T47D (cell line): ENCODE data around the gene GLE1.
"Not testable (repeated sequence)": the region's sequence is repeated elsewhere in the genome, so short reads cannot be mapped to it uniquely, and the experiment has no call there.

Experiments
- DNase-seq, 2 experiments: peaks; one replicate each; pipeline versions ENCODE4 v3.0.0 to v3.0.0-alpha.2; 2011 to 2012; ENCODE audit warnings: low read depth in 1 of 2, low spot score in 1 of 2
- JUND ChIP-seq: IDR thresholded peaks from 2 replicates; pipeline ENCODE4 v1.6.1; 2012; ENCODE audit warnings: low read depth
- in situ Hi-C: cut with HindIII; loops from 2 replicates; pipeline ENCODE4 v1.10.0; 2016; ENCODE audit warnings: low sequenced_read_pairs, low pct_unique_long_range_greater_than_20kb

GLE1 gene

GRCh38 chr9:128568470-128569078, 64.1 kb downstream of the GLE1 start:
- DNase-seq: no peak
- no peak for TF ChIP-seq JUND
- in situ Hi-C loops: no loop called here

- no peak for DNase-seq
- in situ Hi-C loops: no loop called here
- TF ChIP-seq JUND: no peak
These were observed 71.0 kb downstream of the GLE1 start for GRCh38 chr9:128575469-128575868.

GRCh38 chr9:128575916-128576315, 71.4 kb downstream of the GLE1 start:
- in situ Hi-C loops: no loop called here
- no peak for DNase-seq
- no peak for TF ChIP-seq JUND

- in situ Hi-C loops: no loop called here
- DNase-seq: no peak
- no peak for TF ChIP-seq JUND
These were observed 72.7 kb downstream of the GLE1 start for GRCh38 chr9:128577206-128577605.

- in situ Hi-C loops: no loop called here
These were observed 74.7 kb downstream of the GLE1 start for GRCh38 chr9:128579194-128579593.

GRCh38 chr9:128580731-128581130, 76.2 kb downstream of the GLE1 start:
- no peak for DNase-seq
- in situ Hi-C loops: no loop called here
- TF ChIP-seq JUND: no peak

More at GRCh38 chr9:128579194-128579593, 74.7 kb downstream of the GLE1 start:
- no peak for TF ChIP-seq JUND
- no peak for DNase-seq

- in situ Hi-C loops: not testable (repeated sequence)
These were observed 80.6 kb downstream of the GLE1 start for GRCh38 chr9:128585155-128585554.

GRCh38 chr9:128586934-128587333, 82.4 kb downstream of the GLE1 start:
- in situ Hi-C loops: not testable (repeated sequence)

More at GRCh38 chr9:128585155-128585554, 80.6 kb downstream of the GLE1 start:
- not testable (repeated sequence) for DNase-seq

GRCh38 chr9:128587453-128587852, 82.9 kb downstream of the GLE1 start:
- no peak for TF ChIP-seq JUND
- in situ Hi-C loops: no loop called here
- DNase-seq: no peak

More at GRCh38 chr9:128586934-128587333, 82.4 kb downstream of the GLE1 start:
- not testable (repeated sequence) for DNase-seq

GRCh38 chr9:128588581-128589233, 84.2 kb downstream of the GLE1 start:
- in situ Hi-C loops: no loop called here
- TF ChIP-seq JUND: no peak

More at GRCh38 chr9:128588581-128589233, 84.2 kb downstream of the GLE1 start:
- DNase-seq: no peak
